ENCODE results near the gene MYRIP.

Gene MYRIP

DNA sequence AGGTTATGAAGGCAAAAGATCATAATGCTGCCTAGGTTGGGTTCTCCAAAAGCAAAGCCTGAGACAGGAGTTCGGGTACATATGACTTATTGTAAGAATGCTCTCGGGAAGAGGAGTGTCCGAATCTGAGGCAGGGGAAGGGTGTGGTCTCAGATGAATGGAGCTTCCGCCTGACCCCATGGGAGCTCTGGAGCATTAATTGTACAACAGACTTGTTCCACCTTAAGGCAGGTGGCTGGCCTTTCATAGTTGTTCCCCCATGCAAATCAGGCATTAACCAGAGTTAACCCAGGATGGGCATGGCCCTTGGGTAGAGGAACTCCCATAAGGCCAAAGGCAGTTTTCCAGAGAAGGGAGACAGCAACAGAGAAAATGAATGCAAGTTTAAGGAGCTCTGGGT lies 170.6 kb downstream of the MYRIP start:
- no peak for TF ChIP-seq TAF1 (IDR thresholded peaks at IDR 0.05; ENCODE audit: borderline replicate concordance, insufficient read depth, low read length)
- no peak for TF ChIP-seq SIN3A (IDR thresholded peaks at IDR 0.05; ENCODE audit: borderline replicate concordance, insufficient read depth, low read length)
- TF ChIP-seq, protein P1, sequence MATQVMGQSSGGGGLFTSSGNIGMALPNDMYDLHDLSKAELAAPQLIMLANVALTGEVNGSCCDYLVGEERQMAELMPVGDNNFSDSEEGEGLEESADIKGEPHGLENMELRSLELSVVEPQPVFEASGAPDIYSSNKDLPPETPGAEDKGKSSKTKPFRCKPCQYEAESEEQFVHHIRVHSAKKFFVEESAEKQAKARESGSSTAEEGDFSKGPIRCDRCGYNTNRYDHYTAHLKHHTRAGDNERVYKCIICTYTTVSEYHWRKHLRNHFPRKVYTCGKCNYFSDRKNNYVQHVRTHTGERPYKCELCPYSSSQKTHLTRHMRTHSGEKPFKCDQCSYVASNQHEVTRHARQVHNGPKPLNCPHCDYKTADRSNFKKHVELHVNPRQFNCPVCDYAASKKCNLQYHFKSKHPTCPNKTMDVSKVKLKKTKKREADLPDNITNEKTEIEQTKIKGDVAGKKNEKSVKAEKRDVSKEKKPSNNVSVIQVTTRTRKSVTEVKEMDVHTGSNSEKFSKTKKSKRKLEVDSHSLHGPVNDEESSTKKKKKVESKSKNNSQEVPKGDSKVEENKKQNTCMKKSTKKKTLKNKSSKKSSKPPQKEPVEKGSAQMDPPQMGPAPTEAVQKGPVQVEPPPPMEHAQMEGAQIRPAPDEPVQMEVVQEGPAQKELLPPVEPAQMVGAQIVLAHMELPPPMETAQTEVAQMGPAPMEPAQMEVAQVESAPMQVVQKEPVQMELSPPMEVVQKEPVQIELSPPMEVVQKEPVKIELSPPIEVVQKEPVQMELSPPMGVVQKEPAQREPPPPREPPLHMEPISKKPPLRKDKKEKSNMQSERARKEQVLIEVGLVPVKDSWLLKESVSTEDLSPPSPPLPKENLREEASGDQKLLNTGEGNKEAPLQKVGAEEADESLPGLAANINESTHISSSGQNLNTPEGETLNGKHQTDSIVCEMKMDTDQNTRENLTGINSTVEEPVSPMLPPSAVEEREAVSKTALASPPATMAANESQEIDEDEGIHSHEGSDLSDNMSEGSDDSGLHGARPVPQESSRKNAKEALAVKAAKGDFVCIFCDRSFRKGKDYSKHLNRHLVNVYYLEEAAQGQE (IDR thresholded peaks at IDR 0.05; ENCODE audit: insufficient read depth in 1 of 2, low read depth in 2 of 2, low read length in 2 of 2): no peak
- no peak for TF ChIP-seq FOXP2 (optimal IDR thresholded peaks at IDR 0.05; ENCODE audit: borderline replicate concordance, extremely low read depth, extremely low read length, insufficient read depth)
- no peak for TF ChIP-seq POLR2AphosphoS5 (IDR thresholded peaks at IDR 0.05; ENCODE audit: low read depth, low read length)

DNA sequence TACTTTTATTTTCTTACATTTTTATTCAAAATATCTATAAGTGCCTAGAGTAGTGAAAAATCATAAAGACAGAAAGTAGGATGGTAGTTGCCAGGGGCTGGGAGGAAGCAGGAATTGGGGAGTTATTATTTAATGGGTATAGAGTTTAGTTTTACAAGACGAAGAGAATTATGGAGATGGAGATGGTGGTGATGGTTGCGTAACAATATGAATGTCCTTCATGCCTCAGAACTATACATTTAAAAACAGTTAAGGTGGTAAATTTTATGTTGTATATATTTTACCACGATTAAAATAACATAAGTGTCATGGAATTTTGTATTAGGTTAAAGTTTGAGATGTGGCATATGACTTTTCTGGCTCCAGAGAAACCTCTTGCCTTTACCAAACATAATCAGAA lies 171.4 kb downstream of the MYRIP start:
- TF ChIP-seq POLR2AphosphoS5 (IDR thresholded peaks at IDR 0.05; ENCODE audit: low read depth, low read length) (no peak), SIN3A (IDR thresholded peaks at IDR 0.05; ENCODE audit: borderline replicate concordance, insufficient read depth, low read length) (no peak), FOXP2 (optimal IDR thresholded peaks at IDR 0.05; ENCODE audit: borderline replicate concordance, extremely low read depth, extremely low read length, insufficient read depth) (no peak), TAF1 (IDR thresholded peaks at IDR 0.05; ENCODE audit: borderline replicate concordance, insufficient read depth, low read length) (no peak)
- TF ChIP-seq, protein P1 (IDR thresholded peaks at IDR 0.05; ENCODE audit: insufficient read depth in 1 of 2, low read depth in 2 of 2, low read length in 2 of 2): no peak

DNA sequence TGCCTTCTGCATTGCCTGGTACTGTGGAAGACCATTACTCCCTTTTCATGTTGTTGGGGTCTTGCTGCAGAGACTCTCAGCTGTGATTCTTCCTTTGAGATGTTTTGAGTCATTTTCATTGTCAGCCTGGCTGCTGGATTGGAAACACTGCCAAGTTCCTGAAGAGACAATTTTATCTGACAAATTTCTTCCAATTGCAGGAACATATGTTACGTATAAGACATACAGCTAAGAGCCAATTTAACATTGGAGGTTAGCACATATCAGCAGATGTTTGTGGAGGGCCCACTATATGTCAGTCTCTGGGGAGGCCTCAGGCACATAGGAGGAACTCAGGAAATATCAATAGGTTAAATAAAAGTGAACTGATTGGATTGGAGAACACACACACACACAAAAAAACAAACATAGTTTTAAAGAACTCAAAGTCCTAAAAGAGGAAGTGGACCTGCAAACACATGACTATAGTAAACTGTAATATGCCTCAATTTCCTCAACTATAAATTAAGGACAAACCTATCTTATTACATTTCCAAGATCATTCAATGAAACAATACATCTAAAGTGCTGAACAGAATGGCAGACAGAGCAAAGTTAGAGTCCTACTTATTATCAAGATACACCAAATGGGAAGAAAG lies 172.3 kb downstream of the MYRIP start:
- no peak for TF ChIP-seq SIN3A (IDR thresholded peaks at IDR 0.05; ENCODE audit: borderline replicate concordance, insufficient read depth, low read length)
- no peak for TF ChIP-seq FOXP2 (optimal IDR thresholded peaks at IDR 0.05; ENCODE audit: borderline replicate concordance, extremely low read depth, extremely low read length, insufficient read depth)
- TF ChIP-seq POLR2AphosphoS5 (IDR thresholded peaks at IDR 0.05; ENCODE audit: low read depth, low read length): no peak
- TF ChIP-seq TAF1 (IDR thresholded peaks at IDR 0.05; ENCODE audit: borderline replicate concordance, insufficient read depth, low read length): no peak

DNA sequence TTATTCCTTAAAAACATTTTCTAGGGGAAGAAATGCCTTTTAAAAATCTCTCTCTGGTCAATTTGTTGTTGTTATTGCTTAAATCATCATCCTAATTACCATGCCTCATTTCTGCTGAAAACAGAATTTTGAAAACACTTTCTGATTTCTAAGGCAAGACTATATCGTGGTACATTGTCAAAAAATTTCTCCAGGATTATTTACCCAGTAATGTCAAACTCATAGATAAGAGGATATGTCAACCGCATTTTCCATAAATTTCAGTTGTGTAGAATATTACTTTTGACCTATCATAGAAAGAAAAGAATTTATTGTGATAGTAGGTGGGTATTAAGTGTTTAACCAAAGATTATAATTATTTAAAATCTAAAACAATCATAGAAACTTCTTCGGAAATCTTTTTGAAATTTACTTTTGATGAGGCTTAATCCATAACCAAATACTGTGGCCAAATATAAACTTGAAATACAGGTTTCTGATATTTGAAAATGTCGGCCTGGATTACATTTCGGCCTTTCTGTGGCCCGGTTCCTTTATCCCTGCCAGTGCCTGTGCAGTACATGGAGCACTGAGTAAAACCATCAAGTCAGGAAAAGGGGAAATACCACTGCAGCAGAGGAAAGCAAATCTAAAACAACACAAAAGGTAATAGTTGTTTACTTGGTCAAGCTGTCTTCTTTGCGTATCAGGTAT lies 173.4 kb downstream of the MYRIP start:
- TF ChIP-seq, protein P1 (IDR thresholded peaks at IDR 0.05; ENCODE audit: insufficient read depth in 1 of 2, low read depth in 2 of 2, low read length in 2 of 2): no peak
- TF ChIP-seq TAF1 (IDR thresholded peaks at IDR 0.05; ENCODE audit: borderline replicate concordance, insufficient read depth, low read length) (no peak), SIN3A (IDR thresholded peaks at IDR 0.05; ENCODE audit: borderline replicate concordance, insufficient read depth, low read length) (no peak), FOXP2 (optimal IDR thresholded peaks at IDR 0.05; ENCODE audit: borderline replicate concordance, extremely low read depth, extremely low read length, insufficient read depth) (no peak), POLR2AphosphoS5 (IDR thresholded peaks at IDR 0.05; ENCODE audit: low read depth, low read length) (no peak)

DNA sequence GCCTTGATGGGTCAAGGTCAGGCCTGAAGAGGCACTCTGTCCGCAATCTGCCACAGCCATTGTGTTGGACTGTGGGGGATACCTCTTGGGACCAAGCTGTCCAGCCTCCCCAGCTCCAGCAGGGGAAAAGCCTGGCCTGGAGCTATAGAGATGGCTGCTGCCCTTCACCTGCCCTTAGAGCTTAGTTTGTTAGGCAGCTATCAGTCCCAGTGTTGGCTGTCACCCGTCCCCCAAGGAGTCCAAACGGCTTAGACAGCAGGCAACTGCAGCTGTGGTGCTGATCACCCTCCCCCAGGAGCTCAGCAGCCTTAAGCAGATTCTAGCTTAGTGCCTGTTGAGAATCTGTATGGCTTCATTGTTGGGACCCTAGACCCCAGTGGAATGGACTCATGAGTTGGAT lies 180.3 kb downstream of the MYRIP start:
- no peak for TF ChIP-seq POLR2AphosphoS5 (IDR thresholded peaks at IDR 0.05; ENCODE audit: low read depth, low read length)
- TF ChIP-seq SIN3A (IDR thresholded peaks at IDR 0.05; ENCODE audit: borderline replicate concordance, insufficient read depth, low read length): no peak
- no peak for TF ChIP-seq TAF1 (IDR thresholded peaks at IDR 0.05; ENCODE audit: borderline replicate concordance, insufficient read depth, low read length)
- TF ChIP-seq, protein P1 (IDR thresholded peaks at IDR 0.05; ENCODE audit: insufficient read depth in 1 of 2, low read depth in 2 of 2, low read length in 2 of 2): no peak
- no peak for TF ChIP-seq FOXP2 (optimal IDR thresholded peaks at IDR 0.05; ENCODE audit: borderline replicate concordance, extremely low read depth, extremely low read length, insufficient read depth)

Measured in PFSK-1 (cell line).